GM19468 (cell line): Measurements from ENCODE around the gene OPCML.

Experiments
- ATAC-seq: cut with Tn5 transposase; IDR thresholded peaks from one replicate; pipeline ENCODE4 v1.9.1; 2021; ENCODE audit warnings: mild to moderate bottlenecking, moderate library complexity, moderate number of reproducible peaks; ENCODE audit not compliant: unreplicated experiment; ENCODE audit errors: extremely low read depth

Gene OPCML

GRCh38 chr11:132935383-132935782, 596.9 kb downstream of the OPCML start:
- no peak for ATAC-seq

GRCh38 chr11:132933703-132934102, 598.6 kb downstream of the OPCML start:
- ATAC-seq = no peak

GRCh38 chr11:132925825-132926469, 606.4 kb downstream of the OPCML start:
- no peak for ATAC-seq

- no peak for ATAC-seq
These were observed 610.7 kb downstream of the OPCML start for GRCh38 chr11:132921597-132921996.

- ATAC-seq = no peak
These were observed 611.7 kb downstream of the OPCML start for GRCh38 chr11:132920451-132921096.

GRCh38 chr11:132914600-132914999, 617.7 kb downstream of the OPCML start:
- ATAC-seq = no peak

GRCh38 chr11:132913886-132914285, 618.4 kb downstream of the OPCML start:
- ATAC-seq = no peak

- no peak for ATAC-seq
These were observed 619.0 kb downstream of the OPCML start for GRCh38 chr11:132913295-132913694.

- ATAC-seq = no peak
These were observed 621.1 kb downstream of the OPCML start for GRCh38 chr11:132911186-132911585.

GRCh38 chr11:132910011-132910760, 622.1 kb downstream of the OPCML start:
- no peak for ATAC-seq

GRCh38 chr11:132909021-132909606, 623.2 kb downstream of the OPCML start:
- ATAC-seq = no peak

GRCh38 chr11:132908414-132908810, 623.9 kb downstream of the OPCML start:
- no peak for ATAC-seq

GRCh38 chr11:132907651-132908413, 624.5 kb downstream of the OPCML start:
- ATAC-seq = no peak

GRCh38 chr11:132904607-132905006, 627.7 kb downstream of the OPCML start:
- ATAC-seq = no peak

- ATAC-seq = no peak
These were observed 628.2 kb downstream of the OPCML start for GRCh38 chr11:132904091-132904490.

- no peak for ATAC-seq
These were observed 630.4 kb downstream of the OPCML start for GRCh38 chr11:132901638-132902471.

GRCh38 chr11:132898676-132899075, 633.6 kb downstream of the OPCML start:
- ATAC-seq = no peak

- no peak for ATAC-seq
These were observed 634.3 kb downstream of the OPCML start for GRCh38 chr11:132898021-132898420.

- ATAC-seq = no peak
These were observed 637.0 kb downstream of the OPCML start for GRCh38 chr11:132895340-132895739.
